Forelimb muscle (tissue), 1 donor: ENCODE data around the gene FAM219A. TPM values are rescaled to one million over a fixed set of nuclear protein-coding genes. Genes with fewer than 3 reads are reported as not detected.
"Not testable (repeated sequence)": the region's sequence is repeated elsewhere in the genome, so short reads cannot be mapped to it uniquely, and the experiment has no call there.

ENCODE experiments used
- DNase-seq: peaks from one replicate; pipeline ENCODE4 v3.0.0-alpha.2; 2013; ENCODE audit warnings: low read depth
- polyA plus RNA-seq: library from polyadenylated mRNA; unstranded; fragments of 120-200 nt; gene quantifications from one replicate; pipeline ENCODE4 v1.2.1, GENCODE V29; 2013; ENCODE audit not compliant: insufficient read length

FAM219A gene
- polyA plus RNA-seq, 1 donor = 11.7 TPM

- no peak for DNase-seq
These were observed 26.3 kb upstream of the FAM219A start for GRCh38 chr9:34484678-34485077.

- not testable (repeated sequence) for DNase-seq
These were observed 24.4 kb upstream of the FAM219A start for GRCh38 chr9:34482746-34483145.

DNA sequence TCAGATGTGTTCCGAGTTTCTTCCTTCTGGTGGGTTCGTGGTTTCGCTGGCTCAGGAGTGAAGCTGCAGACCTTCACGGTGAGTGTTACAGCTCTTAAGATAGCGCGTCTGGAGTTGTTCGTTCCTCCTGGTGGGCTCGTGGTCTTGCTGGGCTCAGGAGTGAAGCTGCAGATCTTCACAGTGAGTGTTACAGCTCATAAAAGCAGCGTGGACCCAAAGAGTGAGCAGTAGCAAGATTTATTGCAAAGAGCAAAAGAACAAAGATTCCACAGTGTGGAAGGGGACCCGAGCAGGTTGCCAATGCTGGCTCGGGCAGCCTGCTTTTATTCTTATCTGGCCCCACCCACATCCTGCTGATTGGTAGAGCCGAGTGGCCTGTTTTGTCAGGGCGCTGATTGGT lies 23.2 kb upstream of the FAM219A start:
- not testable (repeated sequence) for DNase-seq

- no peak for DNase-seq
These were observed 21.1 kb upstream of the FAM219A start for GRCh38 chr9:34479431-34479866.

DNA sequence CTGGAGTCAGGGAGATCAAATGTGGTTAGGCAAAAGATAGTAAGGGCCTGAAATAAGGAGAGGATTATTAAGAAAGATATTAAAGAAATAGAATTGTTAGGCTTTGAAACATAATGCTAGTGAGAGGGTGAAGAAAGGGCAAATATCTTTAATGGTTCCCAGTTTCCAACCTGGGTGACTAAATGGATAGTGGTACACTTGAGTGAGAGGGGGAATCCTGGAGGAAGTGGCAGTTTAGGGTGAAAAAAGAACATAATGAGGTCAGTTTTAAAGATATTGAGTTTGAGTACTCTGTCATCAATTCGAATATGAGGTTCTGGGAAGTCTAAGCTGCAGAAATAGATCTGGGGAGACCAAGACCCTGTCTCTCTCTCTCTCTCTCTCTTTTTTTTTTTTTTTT lies 19.2 kb upstream of the FAM219A start:
- DNase-seq = no peak

- no peak for DNase-seq
These were observed 16.7 kb upstream of the FAM219A start for GRCh38 chr9:34475097-34475496.

- DNase-seq = no peak
These were observed 7.1 kb upstream of the FAM219A start for GRCh38 chr9:34465468-34465867.

DNA sequence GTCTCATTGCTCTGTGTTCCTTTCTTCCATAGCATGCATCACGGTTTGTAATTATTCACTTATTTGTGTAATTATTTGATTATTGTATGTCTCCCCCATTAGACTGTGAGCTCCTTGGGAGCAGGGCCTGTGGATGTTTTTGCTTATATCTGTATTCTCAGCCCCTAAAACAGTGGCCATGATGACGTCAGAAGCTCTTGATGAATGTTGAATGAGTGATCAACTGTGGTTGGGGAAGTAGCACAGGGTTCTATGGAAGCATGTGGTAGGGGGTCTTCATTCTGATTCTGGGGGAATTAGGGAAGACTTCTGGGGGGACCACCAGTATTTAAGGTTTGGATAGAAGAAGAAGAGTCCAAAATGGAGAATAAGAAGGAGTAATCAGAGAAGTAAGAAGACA lies 6.2 kb upstream of the FAM219A start:
- no peak for DNase-seq

- DNase-seq = no peak
These were observed 5.5 kb upstream of the FAM219A start for GRCh38 chr9:34463901-34464232.

GRCh38 chr9:34463098-34463900 lies 4.9 kb upstream of the FAM219A start:
- DNase-seq = no peak

DNA sequence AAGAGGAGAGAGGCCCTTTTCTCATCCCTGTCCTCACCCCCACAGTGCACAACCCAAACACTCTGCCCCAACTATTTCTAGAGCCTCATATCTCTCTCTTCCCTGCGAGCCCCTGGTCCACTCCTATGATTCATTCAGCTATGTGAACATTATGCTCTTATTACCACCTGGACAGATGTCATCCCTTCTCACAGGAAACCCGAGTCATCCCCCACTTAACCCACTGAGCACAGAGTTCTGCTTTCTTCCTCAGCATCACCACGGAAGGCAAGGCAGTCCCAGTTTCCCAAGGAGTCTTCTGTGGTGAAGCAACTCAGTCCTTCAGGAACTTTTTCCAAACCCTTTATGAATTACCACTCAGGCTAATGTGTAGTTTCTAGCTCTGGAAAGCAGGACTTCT lies 1.6 kb upstream of the FAM219A start:
- no peak for DNase-seq

DNA sequence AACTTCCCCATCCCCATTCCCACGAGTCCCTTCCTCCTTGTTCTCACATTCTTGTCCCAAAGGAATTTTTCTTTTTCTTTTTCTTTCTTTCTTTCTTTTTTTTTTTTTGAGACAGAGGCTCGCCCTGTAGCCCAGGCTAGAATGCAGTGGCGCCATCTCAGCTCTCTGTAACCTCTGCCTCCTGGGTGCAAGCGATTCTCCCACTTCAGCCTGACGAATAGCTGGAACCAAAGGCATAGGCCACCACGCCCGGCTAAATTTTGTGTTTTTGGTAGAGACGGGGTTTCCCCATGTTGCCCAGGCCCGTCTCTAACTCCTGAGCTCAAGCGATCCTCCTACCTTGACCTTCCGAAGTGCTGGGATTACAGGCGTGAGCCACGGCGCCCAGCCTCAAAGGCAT lies 986 bp upstream of the FAM219A start:
- no peak for DNase-seq

DNA sequence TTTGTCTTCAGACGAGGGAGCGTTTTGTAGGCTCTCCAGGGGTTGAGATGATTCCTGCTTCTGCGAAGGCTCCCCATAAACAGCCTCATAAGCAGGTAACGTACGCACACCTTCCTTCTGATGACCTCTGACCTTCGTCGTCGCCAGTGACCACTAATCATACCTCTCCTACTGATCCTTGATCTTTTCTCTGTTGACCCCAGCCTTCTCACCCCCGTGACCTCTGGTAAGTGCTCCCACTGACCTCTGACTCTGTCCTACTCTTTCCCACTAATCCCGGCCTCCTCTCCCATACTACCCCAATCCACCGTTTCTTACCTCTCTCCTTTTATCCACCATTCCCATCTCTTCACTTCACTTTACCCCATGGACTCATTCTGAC lies 580 bp upstream of the FAM219A start:
- no peak for DNase-seq

DNA sequence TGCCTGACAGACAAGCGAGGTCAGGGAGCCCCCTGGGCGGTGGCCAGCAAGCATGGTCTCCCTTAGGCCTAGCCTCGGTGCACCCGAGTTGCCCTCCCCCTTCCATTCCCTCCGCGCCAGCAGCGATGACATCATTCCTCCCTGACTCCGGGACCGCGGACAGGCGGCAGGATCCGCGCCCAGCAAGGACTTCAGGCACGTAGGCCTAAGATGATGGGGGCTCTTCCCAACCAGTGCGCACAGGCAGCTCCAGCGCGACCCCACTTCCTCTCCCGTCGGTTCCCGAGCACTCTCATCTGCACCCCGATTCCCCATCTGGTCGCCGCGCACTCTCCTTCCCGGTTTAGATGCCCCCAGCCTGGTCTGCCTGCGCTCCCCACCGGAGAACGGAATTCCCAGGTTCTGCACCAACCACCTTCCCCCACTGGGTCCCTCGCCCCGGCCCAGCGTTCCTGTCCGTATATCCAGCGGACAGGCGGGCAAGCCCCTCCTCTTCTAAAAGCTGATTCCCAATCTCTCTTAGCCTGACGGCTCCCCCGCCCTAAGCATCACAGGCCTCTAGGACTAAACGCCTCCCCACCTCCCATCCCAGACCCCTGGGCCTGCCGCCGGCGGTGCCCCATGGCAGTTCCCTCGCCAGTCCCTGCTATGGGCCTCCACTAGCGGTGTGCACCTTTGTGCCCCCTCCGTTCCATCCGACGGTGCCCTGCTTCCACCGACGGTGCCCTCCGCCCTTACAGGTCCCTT lies 931 bp downstream of the FAM219A start:
- DNase-seq = peak; percentile 14

- DNase-seq = no peak
These were observed 1.6 kb downstream of the FAM219A start for GRCh38 chr9:34456746-34457145.

- DNase-seq = no peak
These were observed 2.2 kb downstream of the FAM219A start for GRCh38 chr9:34456151-34456550.

DNA sequence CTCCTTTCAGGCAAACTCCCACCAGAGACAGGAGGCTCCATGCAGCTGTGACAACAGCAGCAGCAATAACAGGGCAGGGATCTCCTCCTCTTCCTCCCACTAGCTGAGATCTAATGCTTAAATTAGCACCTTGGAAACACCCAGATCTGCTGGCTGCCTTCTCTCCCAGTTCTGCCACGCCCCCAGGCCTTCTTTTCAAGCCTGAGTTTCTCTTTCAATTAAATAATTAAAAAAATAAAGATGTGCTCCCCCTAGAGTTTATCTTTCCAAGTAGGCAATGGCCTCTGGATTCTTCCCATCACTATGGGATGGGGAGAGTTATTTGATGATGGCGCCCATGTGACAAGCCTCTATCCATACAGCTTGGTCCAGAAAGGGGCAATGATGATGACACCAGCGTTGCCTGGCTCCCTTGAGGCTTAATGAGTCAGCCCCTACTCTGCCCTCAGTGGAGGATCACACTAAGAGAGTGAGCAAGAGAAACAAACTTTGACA lies 3.8 kb downstream of the FAM219A start:
- no peak for DNase-seq

GRCh38 chr9:34452568-34452967 lies 5.8 kb downstream of the FAM219A start:
- DNase-seq = no peak

GRCh38 chr9:34451545-34451944 lies 6.8 kb downstream of the FAM219A start:
- no peak for DNase-seq

- no peak for DNase-seq
These were observed 7.2 kb downstream of the FAM219A start for GRCh38 chr9:34451135-34451534.

- no peak for DNase-seq
These were observed 7.7 kb downstream of the FAM219A start for GRCh38 chr9:34450644-34451043.

GRCh38 chr9:34446951-34447350 lies 11.4 kb downstream of the FAM219A start:
- DNase-seq = no peak

- DNase-seq = no peak
These were observed 11.9 kb downstream of the FAM219A start for GRCh38 chr9:34446468-34446891.
